HepG2 (cell line): ENCODE data around the gene NFIC. TPM values are rescaled to one million over a fixed set of nuclear protein-coding genes. Genes with fewer than 3 reads are reported as not detected.

Experiments used
- BCL6 ChIP-seq: IDR thresholded peaks from 2 replicates; pipeline ENCODE4 v1.6.1; 2016; ENCODE audit warnings: missing genetic modification reagents, missing compliant biosample characterization
- JUND ChIP-seq: sonication (generic); formaldehyde crosslinking; IDR thresholded peaks from 2 replicates; pipeline ENCODE4 v1.8.0; 2022; ENCODE audit warnings: mild to moderate bottlenecking, missing genetic modification reagents
- KDM5A ChIP-seq: fragments of 200-600 bp; sonication (generic); IDR thresholded peaks from 2 replicates; pipeline ENCODE4 v1.7.0; 2018; ENCODE audit warnings: antibody characterized with exemption, mild to moderate bottlenecking, low read length, borderline replicate concordance
- MED8 ChIP-seq: sonication (generic); formaldehyde crosslinking; IDR thresholded peaks from 2 replicates; pipeline ENCODE4 v1.8.1; 2023; ENCODE audit warnings: mild to moderate bottlenecking, missing genetic modification reagents; ENCODE audit not compliant: insufficient replicate concordance
- NR2F6 ChIP-seq, 2 experiments: IDR thresholded peaks; 2 replicates each; pipeline ENCODE4 v1.6.1; 2016; ENCODE audit warnings: antibody characterized with exemption in 1 of 2, mild to moderate bottlenecking in 1 of 2
- NR3C1 ChIP-seq: sonication (generic); formaldehyde crosslinking; IDR thresholded peaks from 2 replicates; pipeline ENCODE4 v1.4.0; 2020; ENCODE audit warnings: missing genetic modification reagents
- PHF20 ChIP-seq: sonication (generic); formaldehyde crosslinking; IDR thresholded peaks from 2 replicates; pipeline ENCODE4 v1.5.0; 2020; ENCODE audit warnings: mild to moderate bottlenecking, missing genetic modification reagents
- POLR2A ChIP-seq, 2 experiments: IDR thresholded peaks; 2 replicates each; pipeline ENCODE4 v1.6.1; 2011; ENCODE audit warnings: low read depth in 2 of 2, low read length in 2 of 2, mild to moderate bottlenecking in 1 of 2, moderate library complexity in 1 of 2; ENCODE audit not compliant: insufficient read depth in 1 of 2
- ZBTB21 ChIP-seq: sonication (generic); formaldehyde crosslinking; IDR thresholded peaks from 2 replicates; pipeline ENCODE4 v1.4.0; 2020; ENCODE audit warnings: missing genetic modification reagents
- ZBTB43 ChIP-seq: sonication (generic); formaldehyde crosslinking; conservative IDR thresholded peaks from 2 replicates; pipeline ENCODE4 v1.4.0; 2020; ENCODE audit warnings: missing genetic modification reagents
- ZNF556 ChIP-seq: sonication (generic); formaldehyde crosslinking; IDR thresholded peaks from 2 replicates; pipeline ENCODE4 v1.4.0; 2020; ENCODE audit warnings: mild to moderate bottlenecking, missing genetic modification reagents, borderline replicate concordance
- ZNF564 ChIP-seq: sonication (generic); formaldehyde crosslinking; IDR thresholded peaks from 2 replicates; pipeline ENCODE4 v1.8.1; 2023; ENCODE audit warnings: mild to moderate bottlenecking, missing genetic modification reagents
- ZNF646 ChIP-seq: sonication (generic); formaldehyde crosslinking; IDR thresholded peaks from 2 replicates; pipeline ENCODE4 v1.9.0; 2021; ENCODE audit warnings: mild to moderate bottlenecking, missing genetic modification reagents
- ZNF747 ChIP-seq: sonication (generic); formaldehyde crosslinking; IDR thresholded peaks from 2 replicates; pipeline ENCODE4 v1.8.1; 2023; ENCODE audit warnings: missing genetic modification reagents, mild to moderate bottlenecking, borderline replicate concordance
- ZSCAN9 ChIP-seq: IDR thresholded peaks from 2 replicates; pipeline ENCODE4 v1.6.1; 2016; ENCODE audit warnings: borderline replicate concordance
- polyA plus RNA-seq, 8 experiments: library from polyadenylated mRNA; depleted of rRNA in 3 of 8; stranded (reverse) in 7 of 8; unstranded in 1 of 8; fragments of >200 nt; fragmentation: Illumina TruSeq in 4 of 8; extraction: Trizol in 4 of 8; gene quantifications; 2 replicates each; pipeline versions ENCODE4 v1.2.1 to v1.2.3, GENCODE V29; 2011 to 2016; ENCODE audit warnings: low read depth in 4 of 8, missing spikeins in 1 of 8, mixed read lengths in 1 of 8; ENCODE audit not compliant: insufficient read depth in 1 of 8
- total RNA-seq, 5 experiments: library from RNA; depleted of rRNA; stranded (reverse); fragments of >200 nt; fragmentation: Illumina TruSeq; extraction: Trizol; gene quantifications; 2 replicates each; pipeline ENCODE4 v1.2.3, GENCODE V29; 2016; ENCODE audit warnings: low read depth in 1 of 5
- TF ChIP-seq, protein P1 (sequence below), 2 experiments: sonication (generic) in 1 of 2; formaldehyde crosslinking in 1 of 2; IDR thresholded peaks; 2 replicates each; pipeline versions ENCODE4 v1.5.1 to v1.6.1; 2011 to 2020; ENCODE audit warnings: borderline replicate concordance in 1 of 2, low read depth in 1 of 2, low read length in 1 of 2, mild to moderate bottlenecking in 1 of 2, missing genetic modification reagents in 1 of 2, moderate library complexity in 1 of 2
- TF ChIP-seq, protein P2 (sequence below): sonication (generic); formaldehyde crosslinking; IDR thresholded peaks from 2 replicates; pipeline ENCODE4 v1.8.0; 2022; ENCODE audit warnings: low read depth, missing genetic modification reagents

NFIC gene
- total and polyA plus RNA-seq, 2 of the 13 experiments (the other 11 are each of a cell fraction or from before 2014, with no cell fraction given), result 1.3 to 2.5 TPM

DNA sequence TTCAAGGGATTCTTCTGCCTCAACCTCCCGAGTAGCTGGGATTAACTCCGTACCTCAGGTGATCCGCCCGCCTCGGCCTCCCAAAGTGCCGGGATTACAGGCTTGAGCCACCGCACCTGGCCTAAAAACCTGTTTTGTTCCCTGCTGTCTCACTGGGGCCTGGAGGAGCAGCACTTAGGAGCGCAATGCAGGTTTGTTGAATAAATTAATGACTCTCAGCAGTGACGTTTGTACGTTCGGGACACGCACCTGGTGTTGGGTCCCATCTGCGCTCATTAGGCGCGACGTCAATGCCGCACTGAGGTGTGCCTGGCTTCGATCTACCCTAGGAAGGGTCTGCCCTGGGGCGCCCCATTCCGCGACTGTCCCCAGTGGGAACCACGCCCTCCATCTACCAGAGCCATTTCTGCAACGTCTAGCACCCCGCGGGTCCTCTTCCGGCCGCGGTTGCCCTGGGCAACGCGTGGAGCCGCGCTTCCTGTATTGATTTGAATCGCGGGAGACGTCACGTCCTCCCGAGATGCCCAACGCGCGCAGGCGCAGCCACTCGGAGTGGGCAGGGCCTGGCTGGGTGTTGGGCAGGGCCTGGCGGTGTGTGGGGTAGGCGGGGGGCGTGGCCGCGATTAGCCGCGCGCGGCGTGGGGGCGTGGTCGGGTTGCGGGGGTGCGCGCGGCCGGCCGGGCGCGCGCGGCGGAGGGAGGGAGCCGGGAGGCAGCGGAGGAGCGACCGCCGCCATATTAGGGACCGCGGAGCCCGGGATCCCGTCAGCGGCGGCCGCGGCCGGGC is 139.4 kb downstream of the NFIC start, which contains the start of gene FZR1 (continued):
- TF ChIP-seq, protein P1, sequence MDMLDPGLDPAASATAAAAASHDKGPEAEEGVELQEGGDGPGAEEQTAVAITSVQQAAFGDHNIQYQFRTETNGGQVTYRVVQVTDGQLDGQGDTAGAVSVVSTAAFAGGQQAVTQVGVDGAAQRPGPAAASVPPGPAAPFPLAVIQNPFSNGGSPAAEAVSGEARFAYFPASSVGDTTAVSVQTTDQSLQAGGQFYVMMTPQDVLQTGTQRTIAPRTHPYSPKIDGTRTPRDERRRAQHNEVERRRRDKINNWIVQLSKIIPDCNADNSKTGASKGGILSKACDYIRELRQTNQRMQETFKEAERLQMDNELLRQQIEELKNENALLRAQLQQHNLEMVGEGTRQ (IDR thresholded peaks at IDR 0.05; ENCODE audit: low read depth, low read length), result no peak
- TF ChIP-seq, protein P1 (CRISPR knock-in tag; IDR thresholded peaks at IDR 0.05; ENCODE audit: borderline replicate concordance), result no peak
- TF ChIP-seq ZNF646 (CRISPR knock-in tag), result no peak
- TF ChIP-seq, protein P2, sequence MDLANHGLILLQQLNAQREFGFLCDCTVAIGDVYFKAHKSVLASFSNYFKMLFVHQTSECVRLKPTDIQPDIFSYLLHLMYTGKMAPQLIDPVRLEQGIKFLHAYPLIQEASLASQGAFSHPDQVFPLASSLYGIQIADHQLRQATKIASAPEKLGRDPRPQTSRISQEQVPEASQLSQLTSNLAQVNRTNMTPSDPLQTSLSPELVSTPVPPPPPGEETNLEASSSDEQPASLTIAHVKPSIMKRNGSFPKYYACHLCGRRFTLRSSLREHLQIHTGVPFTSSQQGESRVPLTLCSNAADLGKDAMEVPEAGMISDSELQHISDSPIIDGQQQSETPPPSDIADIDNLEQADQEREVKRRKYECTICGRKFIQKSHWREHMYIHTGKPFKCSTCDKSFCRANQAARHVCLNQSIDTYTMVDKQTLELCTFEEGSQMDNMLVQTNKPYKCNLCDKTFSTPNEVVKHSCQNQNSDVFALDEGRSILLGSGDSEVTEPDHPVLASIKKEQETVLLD (CRISPR knock-in tag), result no peak; the same call in 1 of the 2 replicates
- no peak for TF ChIP-seq ZNF564 (CRISPR knock-in tag)
- TF ChIP-seq BCL6 (CRISPR knock-in tag), result peak; percentile 45
- TF ChIP-seq NR3C1 (CRISPR knock-in tag), result no peak
- TF ChIP-seq ZBTB43 (CRISPR knock-in tag), result no peak
- TF ChIP-seq NR2F6 (IDR thresholded peaks at IDR 0.05), result no peak
- peak; percentile 29; the same call in 1 of the 2 replicates for TF ChIP-seq NR2F6 (CRISPR knock-in tag; IDR thresholded peaks at IDR 0.05)
- TF ChIP-seq POLR2A (IDR thresholded peaks at IDR 0.05; ENCODE audit: insufficient read depth in 1 of 2, low read depth in 2 of 2, low read length in 2 of 2), result peak; percentile 56 to 64; a peak in 3 of 4 replicates
- TF ChIP-seq JUND (CRISPR knock-in tag), result 0 out of 2 replicates have a peak, but pooled peaks have one; percentile 35
- peak; percentile 76 for TF ChIP-seq ZBTB21 (CRISPR knock-in tag)
- TF ChIP-seq ZNF556 (CRISPR knock-in tag), result peak; percentile 59; the same call in 1 of the 2 replicates
- peak; percentile 79 for TF ChIP-seq PHF20
- TF ChIP-seq KDM5A, result peak; percentile 35; the same call in 1 of the 2 replicates
- peak; percentile 52 for TF ChIP-seq MED8 (CRISPR knock-in tag)
- TF ChIP-seq ZSCAN9 (CRISPR knock-in tag), result peak; percentile 69
- no peak for TF ChIP-seq ZNF747 (CRISPR knock-in tag)
